GM23338 (cell line): Measurements from ENCODE around the gene SLC37A4. TPM values are rescaled to one million over a fixed set of nuclear protein-coding genes. Genes with fewer than 3 reads are reported as not detected.
A peak's percentile ranks its signal among the peaks of the same experiment; 100 is the strongest.

ENCODE experiments used
- ATAC-seq: fragments of 200-7000 bp; cut with Tn5 transposase; 3 replicates; pipeline ENCODE4 v1.9.1; 2020
- DNase-seq: peaks from one replicate; pipeline ENCODE4 v3.0.0-alpha.2; 2015; ENCODE audit warnings: low spot score
- H2AFZ ChIP-seq: fragments of 200-600 bp; sonication (generic); 2 replicates; pipeline ENCODE4 v1.8.0; 2016; ENCODE audit warnings: antibody characterized with exemption, mild to moderate bottlenecking, moderate library complexity
- H3F3A ChIP-seq: fragments of 200-600 bp; sonication (generic); replicated peaks from 2 replicates; pipeline ENCODE4 v1.8.0; 2017; ENCODE audit warnings: antibody characterized with exemption, mixed run types, low read depth
- H3K27ac ChIP-seq: fragments of 200-600 bp; sonication (generic); 2 replicates; pipeline ENCODE4 v1.6.1; 2016; ENCODE audit warnings: low read depth
- H3K27me3 ChIP-seq: fragments of 200-600 bp; sonication (generic); 2 replicates; pipeline ENCODE4 v1.8.0; 2016; ENCODE audit warnings: mild to moderate bottlenecking, mixed run types, moderate library complexity; ENCODE audit not compliant: insufficient read depth
- H3K36me3 ChIP-seq: fragments of 200-600 bp; sonication (generic); 2 replicates; pipeline ENCODE4 v1.8.0; 2016; ENCODE audit warnings: mild to moderate bottlenecking; ENCODE audit not compliant: insufficient read depth
- H3K4me1 ChIP-seq: fragments of 200-600 bp; sonication (generic); 2 replicates; pipeline ENCODE4 v1.8.0; 2016; ENCODE audit warnings: mild to moderate bottlenecking, moderate library complexity; ENCODE audit not compliant: insufficient read depth
- H3K4me2 ChIP-seq: fragments of 200-600 bp; sonication (generic); 2 replicates; pipeline ENCODE4 v1.7.1; 2017; ENCODE audit warnings: mixed run types
- H3K4me3 ChIP-seq: fragments of 200-600 bp; sonication (generic); 2 replicates; pipeline ENCODE4 v1.6.1; 2016; ENCODE audit warnings: mixed run types
- H3K79me2 ChIP-seq: fragments of 200-600 bp; sonication (generic); replicated peaks from 2 replicates; pipeline ENCODE4 v1.8.0; 2017; ENCODE audit warnings: mild to moderate bottlenecking; ENCODE audit not compliant: insufficient read depth
- H3K9me2 ChIP-seq: fragments of 200-600 bp; sonication (generic); 2 replicates; pipeline ENCODE4 v1.8.0; 2017; ENCODE audit not compliant: insufficient read depth
- H4K20me1 ChIP-seq: fragments of 200-600 bp; sonication (generic); replicated peaks from 2 replicates; pipeline ENCODE4 v1.8.0; 2017; ENCODE audit warnings: mild to moderate bottlenecking; ENCODE audit not compliant: insufficient read depth
- H3K27ac Mint-ChIP-seq: 2 replicates; pipeline ENCODE4 v1.8.0; 2020; ENCODE audit warnings: inconsistent platforms, mild to moderate bottlenecking, moderate library complexity, mixed read lengths
- H3K27me3 Mint-ChIP-seq: 3 replicates; pipeline ENCODE4 v1.8.0; 2022; ENCODE audit warnings: low read depth, mild to moderate bottlenecking, moderate library complexity, mixed read lengths, inconsistent platforms; ENCODE audit not compliant: insufficient read depth, poor library complexity
- H3K36me3 Mint-ChIP-seq: 3 replicates; pipeline ENCODE4 v1.8.0; 2021; ENCODE audit warnings: low read depth, mild to moderate bottlenecking, inconsistent platforms, moderate library complexity, mixed read lengths
- H3K4me1 Mint-ChIP-seq: 3 replicates; pipeline ENCODE4 v1.8.0; 2020; ENCODE audit warnings: mild to moderate bottlenecking, inconsistent platforms, mixed read lengths
- H3K4me3 Mint-ChIP-seq: 3 replicates; pipeline ENCODE4 v1.8.0; 2021; ENCODE audit warnings: moderate library complexity, mild to moderate bottlenecking, inconsistent platforms, mixed read lengths
- H3K9me3 Mint-ChIP-seq: 3 replicates; pipeline ENCODE4 v1.8.0; 2020; ENCODE audit warnings: moderate library complexity, mild to moderate bottlenecking, inconsistent platforms, mixed read lengths
- CTCF ChIP-seq, 2 experiments: fragments of 200-600 bp in 1 of 2; sonication (generic) in 1 of 2; conservative IDR thresholded peaks; 2 replicates each; pipeline versions ENCODE4 v1.5.1 to v1.6.1; 2016 to 2017; ENCODE audit warnings: antibody characterized with exemption in 2 of 2, low read depth in 2 of 2, mild to moderate bottlenecking in 2 of 2, moderate library complexity in 1 of 2
- ETS1 ChIP-seq: IDR thresholded peaks from 2 replicates; pipeline ENCODE4 v1.6.1; 2016; ENCODE audit warnings: antibody characterized with exemption
- NANOG ChIP-seq: IDR thresholded peaks from 2 replicates; pipeline ENCODE4 v1.6.1; 2016; ENCODE audit warnings: antibody characterized with exemption, borderline replicate concordance
- POLR2AphosphoS5 ChIP-seq: IDR thresholded peaks from 2 replicates; pipeline ENCODE4 v1.6.1; 2016; ENCODE audit warnings: antibody characterized with exemption, low read depth
- ZNF331 ChIP-seq: fragments of 250-450 bp; sonication (Bioruptor Pico); IDR thresholded peaks from 2 replicates; pipeline ENCODE4 v1.5.0; 2020; ENCODE audit warnings: low read depth, mild to moderate bottlenecking, moderate library complexity
- ZNF462 ChIP-seq: fragments of 250-450 bp; sonication (Bioruptor Pico); IDR thresholded peaks from 2 replicates; pipeline ENCODE4 v1.5.0; 2020; ENCODE audit warnings: mild to moderate bottlenecking, moderate library complexity
- polyA plus RNA-seq: library from polyadenylated mRNA; unstranded; fragments of >200 nt; fragmentation: Nextera tagmentation; extraction: Ambion mirVana; gene quantifications from 2 replicates; pipeline ENCODE4 v1.2.1, GENCODE V29; 2016
- total RNA-seq: library from RNA; depleted of rRNA; stranded (reverse); fragments of >200 nt; shearing (Covaris generic); gene quantifications from 2 replicates; pipeline ENCODE4 v1.2.3, GENCODE V29; 2014

SLC37A4 gene
- total and polyA plus RNA-seq, 2 experiments from 2014 or later, result 23.4 to 56.4 TPM

GRCh38 chr11:119015054-119015611, 15.5 kb downstream of the SLC37A4 start:
- H3K4me3 ChIP-seq, result no peak overlapping the region
- H3K4me1 ChIP-seq, result peaks cover 19% of the 10 kb centered on the region; the same call in 1 of the 2 replicates
- Mint-ChIP-seq H3K4me1 (peaks cover 6% of the 10 kb centered on the region), H3K27me3 (peaks cover 6% of the 10 kb centered on the region), H3K36me3 (peaks cover 75% of the 10 kb centered on the region), H3K4me3 (peak overlapping the region; percentile 39; the same call in 2 of the 3 replicates), H3K27ac (peak overlapping the region; percentile 76), H3K9me3 (peaks cover 3% of the 10 kb centered on the region; the same call in 1 of the 3 replicates)
- H2AFZ ChIP-seq, result no peak overlapping the region
- no peak for ATAC-seq
- peaks cover 60% of the 10 kb centered on the region for H3F3A ChIP-seq
- H3K79me2 ChIP-seq, result peaks cover 41% of the 10 kb centered on the region
- no peak overlapping the region for H3K4me2 ChIP-seq
- no peak for TF ChIP-seq ZNF331 (CRISPR knock-in tag)
- TF ChIP-seq NANOG, result no peak
- TF ChIP-seq ETS1, result no peak
- no peak for TF ChIP-seq ZNF462 (CRISPR knock-in tag)
- TF ChIP-seq CTCF (conservative IDR thresholded peaks at IDR 0.05; ENCODE audit: low read depth in 2 of 2), result peak; percentile 18 to 25; a peak in 1 of 4 replicates
- TF ChIP-seq POLR2AphosphoS5, result peak; percentile 47; the same call in 1 of the 2 replicates
- peaks cover 28% of the 10 kb centered on the region for H4K20me1 ChIP-seq
- H3K27me3 ChIP-seq, result no peaks in the 10 kb centered on the region
- no peaks in the 10 kb centered on the region for H3K9me2 ChIP-seq
- H3K36me3 ChIP-seq, result peaks cover 44% of the 10 kb centered on the region
- DNase-seq, result no peak
- peak overlapping the region; percentile 87 for H3K27ac ChIP-seq
